Adrenal gland (tissue), 5 donors: Measurements from ENCODE around the gene DLG2.
"Not testable (repeated sequence)": the region's sequence is repeated elsewhere in the genome, so short reads cannot be mapped to it uniquely, and the experiment has no call there.

Experiments
- CTCF ChIP-seq, 6 experiments: fragments of 450-650 bp in 4 of 6; fragments of 200-600 bp in 2 of 6; sonication (generic) in 1 of 6; IDR thresholded peaks; 1 replicate in 5 of 6; 2 replicates in 1 of 6; pipeline versions ENCODE4 v1.5.1 to v1.8.0; 2016 to 2021; ENCODE audit warnings: antibody characterized with exemption in 6 of 6, mild to moderate bottlenecking in 2 of 6, moderate library complexity in 1 of 6
- POLR2A ChIP-seq, 2 donors: fragments of 450-650 bp; IDR thresholded peaks; one replicate each; pipeline ENCODE4 v1.6.1; 2017; ENCODE audit warnings: antibody characterized with exemption in 2 of 2, mild to moderate bottlenecking in 2 of 2, moderate library complexity in 1 of 2
- donor health status: DM: no; HTN: no; CAD: no.

GRCh38 chr11:85270315-85270714, 356.8 kb downstream of the DLG2 start:
- TF ChIP-seq POLR2A, CTCF (IDR thresholded peaks at IDR 0.05): not testable (repeated sequence)
